Heart left ventricle (tissue), 13 donors: Measurements from ENCODE around the gene HTT.

Experiments used
- POLR2A ChIP-seq, 2 donors: fragments of 450-650 bp; IDR thresholded peaks; one replicate each; pipeline ENCODE4 v1.6.1; 2017; ENCODE audit warnings: antibody characterized with exemption in 2 of 2, mild to moderate bottlenecking in 2 of 2, moderate library complexity in 2 of 2
- TF ChIP-seq, protein P1 (sequence below), 12 donors: fragments of 200-600 bp; sonication (generic) in 4 of 12; IDR thresholded peaks; one replicate each; pipeline versions ENCODE4 v1.5.0 to v1.8.0; 2018 to 2022; ENCODE audit warnings: antibody characterized with exemption in 12 of 12, mild to moderate bottlenecking in 5 of 12
- donor health status: ischemic (EF 13 %, LVEDD 7.1; RV severe dilation, severe dysfunction).
- donor health status: DM: no; HTN: yes; CAD: no.
- donor health status: DM: no; HTN: no; CAD: no.
- donor health status: ischemic (EF 25% LVEDD 6.9; RV normal size, moderate dysfunction).
- donor health status: ischemic (EF 25% LVEDD 5.7; RV mildly dilated, moderate dysfunction).
- donor health status: ischemic (EF 35%, LVEDD 5.7; RV mildly dilated, moderate dysfunction).
- donor health status: nonischemic (EF 11% LVEDD 7.7; RV severe dilation, severe dysfunction).
- donor health status: DM: yes; HTN: yes; CAD: no.
- donor health status: PGD.
- donor health status: ischemic (EF 29% LVEDD 5.4; RV normal size, mild dysfunction).
- donor health status: nonischemic (EF 23%, LVEDD 6.1; RV moderate dilation, normal function).

DNA sequence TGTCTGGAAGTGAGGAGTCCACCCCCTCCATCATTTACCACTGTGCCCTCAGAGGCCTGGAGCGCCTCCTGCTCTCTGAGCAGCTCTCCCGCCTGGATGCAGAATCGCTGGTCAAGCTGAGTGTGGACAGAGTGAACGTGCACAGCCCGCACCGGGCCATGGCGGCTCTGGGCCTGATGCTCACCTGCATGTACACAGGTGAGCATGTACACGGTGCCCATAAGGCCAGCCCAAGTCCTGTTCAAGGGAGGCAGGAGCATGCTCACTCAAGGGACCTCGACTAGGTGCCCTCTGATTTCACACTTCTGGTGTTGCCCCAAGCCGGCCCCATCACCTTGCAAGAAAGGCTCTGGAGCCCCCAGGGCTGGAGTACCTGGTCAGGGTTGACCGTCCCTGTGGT, 161.1 kb downstream of the HTT start:
- TF ChIP-seq, protein P1, sequence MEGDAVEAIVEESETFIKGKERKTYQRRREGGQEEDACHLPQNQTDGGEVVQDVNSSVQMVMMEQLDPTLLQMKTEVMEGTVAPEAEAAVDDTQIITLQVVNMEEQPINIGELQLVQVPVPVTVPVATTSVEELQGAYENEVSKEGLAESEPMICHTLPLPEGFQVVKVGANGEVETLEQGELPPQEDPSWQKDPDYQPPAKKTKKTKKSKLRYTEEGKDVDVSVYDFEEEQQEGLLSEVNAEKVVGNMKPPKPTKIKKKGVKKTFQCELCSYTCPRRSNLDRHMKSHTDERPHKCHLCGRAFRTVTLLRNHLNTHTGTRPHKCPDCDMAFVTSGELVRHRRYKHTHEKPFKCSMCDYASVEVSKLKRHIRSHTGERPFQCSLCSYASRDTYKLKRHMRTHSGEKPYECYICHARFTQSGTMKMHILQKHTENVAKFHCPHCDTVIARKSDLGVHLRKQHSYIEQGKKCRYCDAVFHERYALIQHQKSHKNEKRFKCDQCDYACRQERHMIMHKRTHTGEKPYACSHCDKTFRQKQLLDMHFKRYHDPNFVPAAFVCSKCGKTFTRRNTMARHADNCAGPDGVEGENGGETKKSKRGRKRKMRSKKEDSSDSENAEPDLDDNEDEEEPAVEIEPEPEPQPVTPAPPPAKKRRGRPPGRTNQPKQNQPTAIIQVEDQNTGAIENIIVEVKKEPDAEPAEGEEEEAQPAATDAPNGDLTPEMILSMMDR (IDR thresholded peaks at IDR 0.05): no peak
- no peak for TF ChIP-seq POLR2A (IDR thresholded peaks at IDR 0.05)
